Fibroblast of villous mesenchyme (primary cell): ENCODE measurements around the gene IVD. TPM values are rescaled to one million over a fixed set of nuclear protein-coding genes. Genes with fewer than 3 reads are reported as not detected.

Experiments used
- DNase-seq: peaks from one replicate; pipeline ENCODE4 v3.0.0-alpha.2; 2010; ENCODE audit warnings: low read depth
- H3K4me3 ChIP-seq: 2 replicates; pipeline ENCODE4 v1.5.1; 2011; ENCODE audit warnings: low read depth, mild to moderate bottlenecking, low read length
- CTCF ChIP-seq: IDR thresholded peaks from 2 replicates; pipeline ENCODE4 v1.5.1; 2012; ENCODE audit warnings: low read depth, mild to moderate bottlenecking, low read length; ENCODE audit not compliant: insufficient read depth
- total RNA-seq: library from RNA; depleted of rRNA; stranded (reverse); fragments of >200 nt; gene quantifications from 2 replicates; pipeline ENCODE4 v1.2.3, GENCODE V29; 2012

The IVD gene
- total RNA-seq, 1 donor: 40.2 TPM

GRCh38 chr15:40386480-40386879, 19.1 kb upstream of the IVD start:
- H3K4me3 ChIP-seq: no peak overlapping the region
- no peak for DNase-seq
- TF ChIP-seq CTCF: no peak

- H3K4me3 ChIP-seq: no peak overlapping the region
- no peak for TF ChIP-seq CTCF
- DNase-seq: peak; percentile 52
Observed at GRCh38 chr15:40388941-40389823, 16.4 kb upstream of the IVD start.

- TF ChIP-seq CTCF: no peak
- DNase-seq: no peak
- H3K4me3 ChIP-seq: no peak overlapping the region
Observed at GRCh38 chr15:40389824-40390595, 15.6 kb upstream of the IVD start.

GRCh38 chr15:40392986-40393948, 12.3 kb upstream of the IVD start:
- peak; percentile 22 for DNase-seq
- no peak overlapping the region for H3K4me3 ChIP-seq
- no peak for TF ChIP-seq CTCF

GRCh38 chr15:40397688-40398412, 7.7 kb upstream of the IVD start:
- no peak for DNase-seq
- TF ChIP-seq CTCF: no peak
- no peak overlapping the region for H3K4me3 ChIP-seq

- TF ChIP-seq CTCF: no peak
- H3K4me3 ChIP-seq: no peak overlapping the region
- DNase-seq: no peak
Observed at GRCh38 chr15:40398413-40398873, 7.2 kb upstream of the IVD start.
